Activated naive CD4-positive, alpha-beta T cell treated with anti-CD3 and anti-CD28 coated beads for 36 hours (primary cell): ENCODE data around the gene CIDEC. TPM values are rescaled to one million over a fixed set of nuclear protein-coding genes. Genes with fewer than 3 reads are reported as not detected.

ENCODE experiments used
- CTCF ChIA-PET: fragments of 350-600 bp; sonication (Branson Sonifier 250); formaldehyde crosslinking; loops from one replicate; lab custom pipeline; 2021; ENCODE audit warnings: antibody characterized with exemption; lab: Charles Lee
- DNase-seq: peaks from one replicate; pipeline ENCODE4 v3.0.0-alpha.2; 2020
- H3K27ac Mint-ChIP-seq: one replicate; pipeline ENCODE4 v1.8.0; 2021; ENCODE audit warnings: mild to moderate bottlenecking, mixed read lengths
- H3K27me3 Mint-ChIP-seq: one replicate; pipeline ENCODE4 v1.8.0; 2021; ENCODE audit warnings: low read depth, mixed read lengths
- H3K36me3 Mint-ChIP-seq: one replicate; pipeline ENCODE4 v1.8.0; 2021; ENCODE audit warnings: low read depth, mixed read lengths
- H3K4me1 Mint-ChIP-seq: one replicate; pipeline ENCODE4 v1.8.0; 2021; ENCODE audit warnings: low read depth, mixed read lengths
- H3K4me3 Mint-ChIP-seq: one replicate; pipeline ENCODE4 v1.8.0; 2021; ENCODE audit warnings: mild to moderate bottlenecking, moderate library complexity, mixed read lengths
- H3K9me3 Mint-ChIP-seq: one replicate; pipeline ENCODE4 v1.8.0; 2021; ENCODE audit warnings: mixed read lengths
- intact Hi-C: fragments of 100-400 bp; cut with micrococcal nuclease; formaldehyde crosslinking; loops from one replicate; pipeline ENCODE4 v1.15.1; 2023
- total RNA-seq, 2 experiments: library from RNA; stranded (reverse); gene quantifications; one replicate each; pipeline ENCODE4 v1.2.3, GENCODE V29; 2021

Gene CIDEC
- total RNA-seq = not detected

- Mint-ChIP-seq H3K4me1 (no peaks in the 10 kb centered on the region), H3K36me3 (no peaks in the 10 kb centered on the region), H3K27ac (no peak within 1 kb of the TSS), H3K9me3 (no peaks in the 10 kb centered on the region), H3K4me3 (no peak within 1 kb of the TSS), H3K27me3 (no peaks in the 10 kb centered on the region)
- DNase-seq = no peak
- intact Hi-C loops = no loop called here
- CTCF ChIA-PET = interaction anchor here (0.5 to 1.6 kb wide), 2 partner anchors 16 to 53 kb away, joined by 4 to 7 read pairs; no protein-coding TSS in a partner anchor
Measured at GRCh38 chr3:9879830-9880549, at the start of gene CIDEC. TSS of gene CIDEC (minus strand) at chr3:9880253. CDS start at chr3:9878486, 1,767 bp downstream.

- intact Hi-C loops = no loop called here
- Mint-ChIP-seq H3K9me3 (no peaks in the 10 kb centered on the region), H3K36me3 (no peaks in the 10 kb centered on the region), H3K4me1 (peaks cover 7% of the 10 kb centered on the region), H3K4me3 (no peak overlapping the region), H3K27ac (no peak overlapping the region), H3K27me3 (no peaks in the 10 kb centered on the region)
- CTCF ChIA-PET = no interaction called here
- no peak for DNase-seq
Measured at GRCh38 chr3:9928158-9928557, 48.1 kb upstream of the CIDEC start.

- no peaks in the 10 kb centered on the region for H3K9me3 Mint-ChIP-seq
- peaks cover 2% of the 10 kb centered on the region for H3K27me3 Mint-ChIP-seq
- H3K27ac Mint-ChIP-seq = no peak overlapping the region
- intact Hi-C loops = no loop called here
- no peak for DNase-seq
- CTCF ChIA-PET = interaction anchor here (0.6 to 3.0 kb wide), 2 partner anchors 13 to 363 kb away, joined by 3 to 19 read pairs; no protein-coding TSS in a partner anchor
- H3K4me1 Mint-ChIP-seq = peaks cover 13% of the 10 kb centered on the region
- H3K36me3 Mint-ChIP-seq = no peaks in the 10 kb centered on the region
- no peak overlapping the region for H3K4me3 Mint-ChIP-seq
Measured at GRCh38 chr3:9918261-9919038, 38.4 kb upstream of the CIDEC start.

GRCh38 chr3:9917820-9918219 is 37.8 kb upstream of the CIDEC start:
- intact Hi-C loops = no loop called here
- CTCF ChIA-PET = interaction anchor here (0.6 to 3.0 kb wide), 2 partner anchors 14 to 364 kb away, joined by 3 to 19 read pairs; no protein-coding TSS in a partner anchor

GRCh38 chr3:9916734-9917680 is 37.0 kb upstream of the CIDEC start, which contains the start of gene IL17RC:
TSS of gene IL17RC (plus strand) at chr3:9917098. CDS start at chr3:9917316, 218 bp downstream.
- Mint-ChIP-seq H3K27me3 (peaks cover 2% of the 10 kb centered on the region), H3K27ac (no peak within 1 kb of the TSS), H3K4me3 (peak within 1 kb of the TSS; percentile 71), H3K9me3 (no peaks in the 10 kb centered on the region), H3K36me3 (no peaks in the 10 kb centered on the region), H3K4me1 (peaks cover 13% of the 10 kb centered on the region)
- DNase-seq = peak; percentile 67
- CTCF ChIA-PET = interaction anchor here (1.0 to 3.0 kb wide), 3 partner anchors 9 to 15 kb away, joined by 3 to 19 read pairs (median 3); partner anchors contain the start of gene IL17RE
- intact Hi-C loops = no loop called here

More at GRCh38 chr3:9917820-9918219, 37.8 kb upstream of the CIDEC start:
- Mint-ChIP-seq H3K4me3 (no peak overlapping the region), H3K4me1 (peaks cover 13% of the 10 kb centered on the region), H3K27ac (no peak overlapping the region), H3K9me3 (no peaks in the 10 kb centered on the region), H3K36me3 (no peaks in the 10 kb centered on the region), H3K27me3 (peaks cover 2% of the 10 kb centered on the region)
- DNase-seq = no peak

GRCh38 chr3:9916346-9916733 is 36.3 kb upstream of the CIDEC start:
- no peak for DNase-seq
- Mint-ChIP-seq H3K4me1 (peaks cover 13% of the 10 kb centered on the region), H3K4me3 (peak overlapping the region; percentile 71), H3K27ac (no peak overlapping the region), H3K9me3 (no peaks in the 10 kb centered on the region), H3K36me3 (no peaks in the 10 kb centered on the region), H3K27me3 (peaks cover 4% of the 10 kb centered on the region)
- intact Hi-C loops = no loop called here
- CTCF ChIA-PET = interaction anchor here (1.0 to 3.0 kb wide), 3 partner anchors 9 to 15 kb away, joined by 3 to 19 read pairs (median 3); partner anchors contain the start of gene IL17RE

GRCh38 chr3:9915254-9916141 is 35.4 kb upstream of the CIDEC start:
- no peaks in the 10 kb centered on the region for H3K9me3 Mint-ChIP-seq
- intact Hi-C loops = loop anchor here (1.0 kb wide), 1 partner anchor 25 kb away; the partner anchor contains the start of gene JAGN1
- H3K4me3 Mint-ChIP-seq = peak overlapping the region; percentile 71
- H3K36me3 Mint-ChIP-seq = no peaks in the 10 kb centered on the region
- CTCF ChIA-PET = interaction anchor here (0.5 to 3.0 kb wide), 5 partner anchors 12 to 108 kb away, joined by 3 to 19 read pairs (median 4); partner anchors contain the start of genes IL17RE and JAGN1
- H3K4me1 Mint-ChIP-seq = peaks cover 13% of the 10 kb centered on the region
- H3K27me3 Mint-ChIP-seq = peaks cover 5% of the 10 kb centered on the region
- DNase-seq = peak; percentile 47
- no peak overlapping the region for H3K27ac Mint-ChIP-seq

- CTCF ChIA-PET = interaction anchor here (0.8 to 1.0 kb wide), 2 partner anchors 18 to 20 kb away, joined by 3 to 4 read pairs; no protein-coding TSS in a partner anchor
- no peak for DNase-seq
- no peaks in the 10 kb centered on the region for H3K36me3 Mint-ChIP-seq
- intact Hi-C loops = loop anchor here (1.0 kb wide), 1 partner anchor 24 kb away; the partner anchor contains the start of gene JAGN1
- H3K9me3 Mint-ChIP-seq = no peaks in the 10 kb centered on the region
- H3K27me3 Mint-ChIP-seq = peaks cover 5% of the 10 kb centered on the region
- no peak overlapping the region for H3K27ac Mint-ChIP-seq
- peaks cover 16% of the 10 kb centered on the region for H3K4me1 Mint-ChIP-seq
- peak overlapping the region; percentile 43 for H3K4me3 Mint-ChIP-seq
Measured at GRCh38 chr3:9914559-9915253, 34.7 kb upstream of the CIDEC start.

GRCh38 chr3:9914011-9914410 is 34.0 kb upstream of the CIDEC start:
- no peak overlapping the region for H3K27ac Mint-ChIP-seq
- no peak overlapping the region for H3K4me3 Mint-ChIP-seq
- H3K36me3 Mint-ChIP-seq = no peaks in the 10 kb centered on the region
- no peaks in the 10 kb centered on the region for H3K9me3 Mint-ChIP-seq
- peaks cover 22% of the 10 kb centered on the region for H3K4me1 Mint-ChIP-seq
- DNase-seq = no peak
- peaks cover 5% of the 10 kb centered on the region for H3K27me3 Mint-ChIP-seq
- intact Hi-C loops = no loop called here
- CTCF ChIA-PET = interaction anchor here (0.7 to 1.0 kb wide), 4 partner anchors 18 to 206 kb away, joined by 3 to 4 read pairs (median 3); no protein-coding TSS in a partner anchor

GRCh38 chr3:9913601-9914000 is 33.5 kb upstream of the CIDEC start:
- H3K36me3 Mint-ChIP-seq = no peaks in the 10 kb centered on the region
- no peaks in the 10 kb centered on the region for H3K9me3 Mint-ChIP-seq
- no peak overlapping the region for H3K27ac Mint-ChIP-seq
- H3K4me3 Mint-ChIP-seq = no peak overlapping the region
- CTCF ChIA-PET = interaction anchor here (0.7 to 1.4 kb wide), 4 partner anchors 19 to 206 kb away, joined by 3 read pairs; no protein-coding TSS in a partner anchor
- peaks cover 23% of the 10 kb centered on the region for H3K4me1 Mint-ChIP-seq
- no peak for DNase-seq
- intact Hi-C loops = no loop called here
- peaks cover 5% of the 10 kb centered on the region for H3K27me3 Mint-ChIP-seq
